ENCODE data around the gene ARHGAP1. TPM values are rescaled to one million over a fixed set of nuclear protein-coding genes. Genes with fewer than 3 reads are reported as not detected.

The ARHGAP1 gene
- total RNA-seq, 1 donor from 2014 or later = 31.9 TPM

DNA sequence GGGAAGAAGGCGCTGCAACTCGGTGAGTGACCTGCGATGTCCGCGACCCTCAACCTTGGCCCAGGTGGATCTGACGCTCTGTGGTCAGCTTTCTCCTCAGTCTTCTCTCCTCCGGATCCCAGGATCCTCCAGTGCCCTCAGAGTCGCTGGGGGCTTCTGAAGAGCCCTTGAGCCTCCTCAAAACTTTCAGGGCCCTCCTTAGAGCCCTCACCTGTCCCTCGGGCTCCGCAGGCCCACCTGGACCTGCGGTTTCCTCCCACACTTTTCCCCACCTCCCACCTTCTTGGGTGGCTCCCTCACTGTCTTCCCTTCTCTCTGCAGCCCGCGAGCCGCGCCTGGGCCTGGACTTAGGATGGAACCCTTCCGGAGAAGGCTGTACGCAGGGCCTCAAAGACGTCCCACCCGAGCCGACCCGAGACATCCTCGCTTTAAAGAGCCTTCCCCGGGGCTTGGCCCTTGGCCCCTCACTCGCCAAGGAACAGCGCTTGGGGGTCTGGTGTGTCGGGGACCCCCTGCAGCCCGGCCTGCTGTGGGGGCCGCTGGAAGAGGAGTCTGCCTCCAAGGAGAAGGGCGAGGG lies 747 bp upstream of the ARHGAP1 start:
- peak overlapping the region; percentile 100 for H3K27ac Mint-ChIP-seq (ENCODE audit: unreplicated experiment)
- no peaks in the 10 kb centered on the region for H3K36me3 Mint-ChIP-seq (ENCODE audit: low read depth)
- H3K27me3 Mint-ChIP-seq (ENCODE audit: low read depth) = no peaks in the 10 kb centered on the region
- DNase-seq (ENCODE audit: low read depth, low spot score) = no peak
- peak overlapping the region; percentile 99 for H3K4me3 Mint-ChIP-seq
- no peaks in the 10 kb centered on the region for H3K9me3 Mint-ChIP-seq
- H3K4me1 Mint-ChIP-seq = peaks cover 36% of the 10 kb centered on the region
- TF ChIP-seq CTCF (conservative IDR thresholded peaks at IDR 0.05) = no peak

DNA sequence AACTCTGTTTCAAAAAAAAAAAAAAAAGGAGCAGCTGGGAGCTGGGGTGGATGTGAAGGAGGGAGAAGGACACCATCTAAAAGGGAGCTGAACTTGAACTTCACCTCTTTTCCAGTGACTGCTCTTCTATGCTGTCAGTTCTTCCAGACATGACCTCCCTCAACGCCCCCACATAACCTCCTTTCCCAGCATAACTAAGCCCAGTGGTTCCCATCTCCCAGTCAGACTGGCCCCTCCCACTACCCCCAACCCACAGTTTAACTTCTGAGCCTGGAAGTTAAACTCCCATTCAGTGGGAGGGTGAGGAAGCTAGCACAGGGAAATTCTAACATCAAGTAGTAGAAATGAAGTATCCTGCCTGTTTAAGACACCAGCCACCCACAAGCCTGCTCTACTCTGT lies 1.8 kb downstream of the ARHGAP1 start:
- Mint-ChIP-seq H3K4me1 (peaks cover 36% of the 10 kb centered on the region), H3K36me3 (ENCODE audit: low read depth) (no peaks in the 10 kb centered on the region), H3K9me3 (no peaks in the 10 kb centered on the region), H3K27ac (ENCODE audit: unreplicated experiment) (no peak overlapping the region), H3K27me3 (ENCODE audit: low read depth) (no peaks in the 10 kb centered on the region), H3K4me3 (peak overlapping the region; percentile 72)
- no peak for DNase-seq (ENCODE audit: low read depth, low spot score)
- no peak for TF ChIP-seq CTCF (conservative IDR thresholded peaks at IDR 0.05)

DNA sequence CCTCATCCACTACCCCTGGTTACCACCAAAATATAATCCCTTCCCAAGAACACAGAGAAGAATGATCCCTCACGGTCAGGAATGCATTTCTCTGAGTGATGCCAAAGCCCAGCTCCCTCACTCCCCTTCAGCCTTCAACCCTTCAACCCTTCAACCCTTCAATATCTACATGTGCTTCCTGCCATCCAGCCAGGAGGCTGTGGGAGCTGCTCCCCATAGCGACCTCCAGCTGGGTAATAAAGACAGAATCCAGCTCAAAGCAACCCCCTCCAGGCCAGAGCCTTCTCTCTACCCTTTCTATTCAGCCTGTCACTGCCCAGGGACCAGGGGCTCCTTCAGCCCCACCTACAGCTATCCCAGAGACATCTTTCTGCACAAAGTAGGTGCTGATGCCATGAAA lies 2.7 kb downstream of the ARHGAP1 start:
- Mint-ChIP-seq H3K36me3 (ENCODE audit: low read depth) (no peaks in the 10 kb centered on the region), H3K9me3 (no peaks in the 10 kb centered on the region), H3K4me1 (peaks cover 36% of the 10 kb centered on the region), H3K27me3 (ENCODE audit: low read depth) (no peaks in the 10 kb centered on the region), H3K27ac (ENCODE audit: unreplicated experiment) (peak overlapping the region; percentile 85), H3K4me3 (peak overlapping the region; percentile 72)
- no peak for DNase-seq (ENCODE audit: low read depth, low spot score)
- TF ChIP-seq CTCF (conservative IDR thresholded peaks at IDR 0.05) = no peak

DNA sequence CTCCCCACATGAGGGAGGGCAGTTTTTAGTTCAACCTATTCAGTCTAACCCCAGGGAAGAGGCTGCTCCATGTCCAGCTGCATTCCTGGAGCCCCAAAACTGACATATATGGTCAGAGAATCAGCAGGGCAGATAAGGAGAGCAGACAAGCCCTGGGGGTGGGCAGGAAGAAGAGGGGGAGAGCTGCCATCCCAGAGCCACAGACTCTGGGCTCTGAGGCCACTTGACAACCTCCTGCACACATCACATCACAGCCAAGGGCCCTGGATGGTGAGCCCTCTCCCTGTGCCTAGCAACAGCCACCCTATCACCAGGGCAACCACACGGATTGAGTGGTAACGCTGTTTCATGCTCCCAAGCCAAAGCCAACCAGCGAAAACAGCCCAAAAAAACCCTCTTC lies 3.1 kb downstream of the ARHGAP1 start:
- Mint-ChIP-seq H3K27me3 (ENCODE audit: low read depth) (no peaks in the 10 kb centered on the region), H3K36me3 (ENCODE audit: low read depth) (no peaks in the 10 kb centered on the region), H3K4me1 (peaks cover 32% of the 10 kb centered on the region), H3K4me3 (peak overlapping the region; percentile 72), H3K27ac (ENCODE audit: unreplicated experiment) (peak overlapping the region; percentile 85), H3K9me3 (no peaks in the 10 kb centered on the region)
- no peak for TF ChIP-seq CTCF (conservative IDR thresholded peaks at IDR 0.05)
- no peak for DNase-seq (ENCODE audit: low read depth, low spot score)

GRCh38 chr11:46696212-46696558 lies 4.2 kb downstream of the ARHGAP1 start:
- Mint-ChIP-seq H3K27ac (ENCODE audit: unreplicated experiment) (no peak overlapping the region), H3K9me3 (no peaks in the 10 kb centered on the region), H3K4me3 (peak overlapping the region; percentile 12), H3K27me3 (ENCODE audit: low read depth) (no peaks in the 10 kb centered on the region), H3K36me3 (ENCODE audit: low read depth) (no peaks in the 10 kb centered on the region), H3K4me1 (peaks cover 24% of the 10 kb centered on the region)
- TF ChIP-seq CTCF (conservative IDR thresholded peaks at IDR 0.05) = no peak
- no peak for DNase-seq (ENCODE audit: low read depth, low spot score)

Measured in neural crest cell (in vitro differentiated cells).